ENCODE results near the gene AMDHD2.

- TF ChIP-seq RFXANK (CRISPR knock-in tag; IDR thresholded peaks at IDR 0.05), result no peak
- no peak for TF ChIP-seq POLR2A (IDR thresholded peaks at IDR 0.05; ENCODE audit: insufficient read depth in 1 of 2, low read depth in 2 of 2, low read length in 2 of 2)
- TF ChIP-seq, protein P1, sequence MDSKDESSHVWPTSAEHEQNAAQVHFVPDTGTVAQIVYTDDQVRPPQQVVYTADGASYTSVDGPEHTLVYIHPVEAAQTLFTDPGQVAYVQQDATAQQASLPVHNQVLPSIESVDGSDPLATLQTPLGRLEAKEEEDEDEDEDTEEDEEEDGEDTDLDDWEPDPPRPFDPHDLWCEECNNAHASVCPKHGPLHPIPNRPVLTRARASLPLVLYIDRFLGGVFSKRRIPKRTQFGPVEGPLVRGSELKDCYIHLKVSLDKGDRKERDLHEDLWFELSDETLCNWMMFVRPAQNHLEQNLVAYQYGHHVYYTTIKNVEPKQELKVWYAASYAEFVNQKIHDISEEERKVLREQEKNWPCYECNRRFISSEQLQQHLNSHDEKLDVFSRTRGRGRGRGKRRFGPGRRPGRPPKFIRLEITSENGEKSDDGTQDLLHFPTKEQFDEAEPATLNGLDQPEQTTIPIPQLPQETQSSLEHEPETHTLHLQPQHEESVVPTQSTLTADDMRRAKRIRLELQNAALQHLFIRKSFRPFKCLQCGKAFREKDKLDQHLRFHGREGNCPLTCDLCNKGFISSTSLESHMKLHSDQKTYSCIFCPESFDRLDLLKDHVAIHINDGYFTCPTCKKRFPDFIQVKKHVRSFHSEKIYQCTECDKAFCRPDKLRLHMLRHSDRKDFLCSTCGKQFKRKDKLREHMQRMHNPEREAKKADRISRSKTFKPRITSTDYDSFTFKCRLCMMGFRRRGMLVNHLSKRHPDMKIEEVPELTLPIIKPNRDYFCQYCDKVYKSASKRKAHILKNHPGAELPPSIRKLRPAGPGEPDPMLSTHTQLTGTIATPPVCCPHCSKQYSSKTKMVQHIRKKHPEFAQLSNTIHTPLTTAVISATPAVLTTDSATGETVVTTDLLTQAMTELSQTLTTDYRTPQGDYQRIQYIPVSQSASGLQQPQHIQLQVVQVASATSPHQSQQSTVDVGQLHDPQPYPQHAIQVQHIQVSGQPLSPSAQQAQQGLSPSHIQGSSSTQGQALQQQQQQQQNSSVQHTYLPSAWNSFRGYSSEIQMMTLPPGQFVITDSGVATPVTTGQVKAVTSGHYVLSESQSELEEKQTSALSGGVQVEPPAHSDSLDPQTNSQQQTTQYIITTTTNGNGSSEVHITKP (CRISPR knock-in tag; IDR thresholded peaks at IDR 0.05; ENCODE audit: low read depth), result no peak
- TF ChIP-seq PHB2 (IDR thresholded peaks at IDR 0.05; ENCODE audit: partially characterized antibody), result no peak
- no peak for TF ChIP-seq EHMT2 (IDR thresholded peaks at IDR 0.05; ENCODE audit: borderline replicate concordance, low read depth, low read length)
- TF ChIP-seq MAX (IDR thresholded peaks at IDR 0.05), result no peak
- TF ChIP-seq RAD21 (CRISPR knock-in tag; IDR thresholded peaks at IDR 0.05), result no peak
- TF ChIP-seq, protein P2, sequence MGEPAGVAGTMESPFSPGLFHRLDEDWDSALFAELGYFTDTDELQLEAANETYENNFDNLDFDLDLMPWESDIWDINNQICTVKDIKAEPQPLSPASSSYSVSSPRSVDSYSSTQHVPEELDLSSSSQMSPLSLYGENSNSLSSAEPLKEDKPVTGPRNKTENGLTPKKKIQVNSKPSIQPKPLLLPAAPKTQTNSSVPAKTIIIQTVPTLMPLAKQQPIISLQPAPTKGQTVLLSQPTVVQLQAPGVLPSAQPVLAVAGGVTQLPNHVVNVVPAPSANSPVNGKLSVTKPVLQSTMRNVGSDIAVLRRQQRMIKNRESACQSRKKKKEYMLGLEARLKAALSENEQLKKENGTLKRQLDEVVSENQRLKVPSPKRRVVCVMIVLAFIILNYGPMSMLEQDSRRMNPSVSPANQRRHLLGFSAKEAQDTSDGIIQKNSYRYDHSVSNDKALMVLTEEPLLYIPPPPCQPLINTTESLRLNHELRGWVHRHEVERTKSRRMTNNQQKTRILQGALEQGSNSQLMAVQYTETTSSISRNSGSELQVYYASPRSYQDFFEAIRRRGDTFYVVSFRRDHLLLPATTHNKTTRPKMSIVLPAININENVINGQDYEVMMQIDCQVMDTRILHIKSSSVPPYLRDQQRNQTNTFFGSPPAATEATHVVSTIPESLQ (CRISPR knock-in tag; conservative IDR thresholded peaks at IDR 0.05), result no peak
- no peak for TF ChIP-seq CREB1 (IDR thresholded peaks at IDR 0.05)
- no peak for TF ChIP-seq CREB1 (CRISPR knock-in tag; IDR thresholded peaks at IDR 0.05)
- no peak for TF ChIP-seq NFE2 (CRISPR knock-in tag; IDR thresholded peaks at IDR 0.05)
- TF ChIP-seq USF2 (IDR thresholded peaks at IDR 0.05; ENCODE audit: low read depth, low read length), result no peak
- TF ChIP-seq USF2 (CRISPR knock-in tag; IDR thresholded peaks at IDR 0.05; ENCODE audit: borderline replicate concordance), result no peak
- TF ChIP-seq ZNF616 (CRISPR knock-in tag; IDR thresholded peaks at IDR 0.05; ENCODE audit: low read depth), result no peak
These were observed 23.7 kb upstream of the AMDHD2 start for GRCh38 chr16:2496223-2497115.
